MCF 10A (cell line): ENCODE results near the gene PHPT1. TPM values are rescaled to one million over a fixed set of nuclear protein-coding genes. Genes with fewer than 3 reads are reported as not detected.

Experiments
- BruUV-seq: library from RNA; stranded (reverse); fragments of 400-500 nt; replicated peaks from 2 replicates; lab custom pipeline; 2021; lab: Mats Ljungman, UMichigan
- CTCF ChIA-PET: fragments of 300-600 bp; sonication (Branson Sonifier 250); formaldehyde crosslinking; extraction: SDS; loops from one replicate; lab custom pipeline; 2021; ENCODE audit warnings: antibody characterized with exemption, inconsistent platforms; lab: Yijun Ruan, JAX
- POLR2A ChIA-PET: fragments of 300-600, 350-650 bp; sonication (Branson Sonifier 250); formaldehyde crosslinking; extraction: SDS; loops from one replicate; lab custom pipeline; 2020; ENCODE audit warnings: antibody characterized with exemption, inconsistent platforms; lab: Yijun Ruan, JAX
- DNase-seq: peaks from one replicate; pipeline ENCODE4 v3.0.0-alpha.2; 2018; ENCODE audit not compliant: unreplicated experiment
- H3K27ac Mint-ChIP-seq: one replicate; pipeline ENCODE4 v1.8.0; 2022; ENCODE audit warnings: mild to moderate bottlenecking, low read depth, mixed read lengths; ENCODE audit not compliant: unreplicated experiment
- H3K27me3 Mint-ChIP-seq: one replicate; pipeline ENCODE4 v1.8.0; 2022; ENCODE audit warnings: mixed read lengths; ENCODE audit not compliant: insufficient read depth, unreplicated experiment
- H3K36me3 Mint-ChIP-seq: one replicate; pipeline ENCODE4 v1.8.0; 2022; ENCODE audit warnings: mild to moderate bottlenecking, moderate library complexity, mixed read lengths; ENCODE audit not compliant: insufficient read depth, unreplicated experiment
- H3K4me1 Mint-ChIP-seq: one replicate; pipeline ENCODE4 v1.8.0; 2022; ENCODE audit warnings: mixed read lengths; ENCODE audit not compliant: insufficient read depth, unreplicated experiment
- H3K4me3 Mint-ChIP-seq: one replicate; pipeline ENCODE4 v1.8.0; 2022; ENCODE audit warnings: mild to moderate bottlenecking, moderate library complexity, mixed read lengths; ENCODE audit not compliant: unreplicated experiment
- H3K9me3 Mint-ChIP-seq: one replicate; pipeline ENCODE4 v1.8.0; 2022; ENCODE audit warnings: mixed read lengths; ENCODE audit not compliant: unreplicated experiment
- CTCF ChIP-seq: fragments of 200-600 bp; IDR thresholded peaks from one replicate; pipeline ENCODE4 v1.8.0; 2022; ENCODE audit warnings: antibody characterized with exemption, mild to moderate bottlenecking; ENCODE audit not compliant: unreplicated experiment
- intact Hi-C: fragments of 100-400 bp; cut with micrococcal nuclease; formaldehyde crosslinking; loops from 2 replicates; pipeline ENCODE4 v1.14.1; 2022
- total RNA-seq: library from RNA; stranded (reverse); gene quantifications from 2 replicates; pipeline ENCODE4 v1.2.3, GENCODE V29; 2022

The PHPT1 gene
- total RNA-seq, 1 experiment from 2014 or later, result 193 TPM

- BruUV-seq, result no TSS peak
- no peak for TF ChIP-seq CTCF
- no peaks in the 10 kb centered on the region for H3K27me3 Mint-ChIP-seq
Measured at GRCh38 chr9:136861874-136862457, 12.8 kb downstream of the PHPT1 start.

GRCh38 chr9:136862849-136863622 is 13.8 kb downstream of the PHPT1 start:
- intact Hi-C loops, result no loop called here
- Mint-ChIP-seq H3K9me3 (no peaks in the 10 kb centered on the region), H3K27ac (no peak overlapping the region), H3K4me3 (no peak overlapping the region), H3K36me3 (peaks cover 36% of the 10 kb centered on the region), H3K4me1 (peaks cover 6% of the 10 kb centered on the region), H3K27me3 (no peaks in the 10 kb centered on the region)
- no TSS peak for BruUV-seq
- no peak for DNase-seq
- ChIA-PET POLR2A (no interaction called here), CTCF (interaction anchor here (0.6 kb wide), 1 partner anchor 9 kb away, joined by 3 read pairs; no protein-coding TSS in a partner anchor)
- TF ChIP-seq CTCF, result no peak

More at GRCh38 chr9:136861874-136862457, 12.8 kb downstream of the PHPT1 start:
- Mint-ChIP-seq H3K4me3 (no peak overlapping the region), H3K4me1 (peaks cover 6% of the 10 kb centered on the region), H3K9me3 (no peaks in the 10 kb centered on the region), H3K36me3 (peaks cover 36% of the 10 kb centered on the region), H3K27ac (no peak overlapping the region)
- intact Hi-C loops, result no loop called here
- POLR2A ChIA-PET, result interaction anchor here (0.7 to 2.3 kb wide), 4 partner anchors 12 to 361 kb away, joined by 3 to 7 read pairs (median 3); no protein-coding TSS in a partner anchor
- CTCF ChIA-PET, result interaction anchor here (0.6 kb wide), 1 partner anchor 74 kb away, joined by 4 read pairs; no protein-coding TSS in a partner anchor
- DNase-seq, result no peak

- DNase-seq, result no peak
- intact Hi-C loops, result no loop called here
- no peaks in the 10 kb centered on the region for H3K27me3 Mint-ChIP-seq
- TF ChIP-seq CTCF, result no peak
- ChIA-PET POLR2A (interaction anchor here (1.2 kb wide), 1 partner anchor 8 kb away, joined by 3 read pairs; no protein-coding TSS in a partner anchor), CTCF (interaction anchor here (0.6 kb wide), 1 partner anchor 10 kb away, joined by 3 read pairs; no protein-coding TSS in a partner anchor)
- H3K27ac Mint-ChIP-seq, result no peak overlapping the region
- H3K9me3 Mint-ChIP-seq, result no peaks in the 10 kb centered on the region
- H3K36me3 Mint-ChIP-seq, result peaks cover 42% of the 10 kb centered on the region
- no TSS peak for BruUV-seq
- peaks cover 6% of the 10 kb centered on the region for H3K4me1 Mint-ChIP-seq
- no peak overlapping the region for H3K4me3 Mint-ChIP-seq
Measured at GRCh38 chr9:136863623-136864273, 14.5 kb downstream of the PHPT1 start.
